ENCODE measurements around the gene TMEM170A. TPM values are rescaled to one million over a fixed set of nuclear protein-coding genes. Genes with fewer than 3 reads are reported as not detected.
A peak's percentile ranks its signal among the peaks of the same experiment; 100 is the strongest.

Gene TMEM170A
- total RNA-seq, 2 experiments from 2014 or later, result 25.7 to 29.4 TPM

- no peaks in the 10 kb centered on the region for H3K4me1 ChIP-seq (ENCODE audit: insufficient read depth, low read length, poor library complexity, severe bottlenecking)
- no TSS peak for BruUV-seq (replicated peaks)
- CTCF ChIA-PET (ENCODE audit: unreplicated experiment), result no interaction called here
- no peaks in the 10 kb centered on the region for H3K36me3 ChIP-seq (ENCODE audit: insufficient read depth, low read length)
- H2AFZ ChIP-seq (ENCODE audit: low read length), result no peak overlapping the region
- no peaks in the 10 kb centered on the region for H3K79me2 ChIP-seq (ENCODE audit: insufficient read depth, low read depth, low read length)
- H4K20me1 ChIP-seq (ENCODE audit: insufficient read depth, low read length), result no peaks in the 10 kb centered on the region
- H3K4me2 ChIP-seq (ENCODE audit: low read length), result no peak overlapping the region
- intact Hi-C loops (cut with micrococcal nuclease; ENCODE audit: unreplicated experiment), result no loop called here
- H3K4me3 ChIP-seq (ENCODE audit: low read depth, low read length, poor library complexity, severe bottlenecking), result no peak overlapping the region
- no peaks in the 10 kb centered on the region for H3K9me2 ChIP-seq (ENCODE audit: insufficient read depth, low read length)
- TF ChIP-seq CTCF (conservative IDR thresholded peaks at IDR 0.05; ENCODE audit: low read length), result no peak
- H3K27ac ChIP-seq (ENCODE audit: low read depth, low read length, poor library complexity, severe bottlenecking), result no peak overlapping the region
- H3K9me3 ChIP-seq (ENCODE audit: low read length), result no peaks in the 10 kb centered on the region
- POLR2A ChIA-PET, result no interaction called here
- no peak for DNase-seq (ENCODE audit: low spot score)
These were observed 15.0 kb upstream of the TMEM170A start for GRCh38 chr16:75479421-75479990.

GRCh38 chr16:75478480-75479345 is 14.2 kb upstream of the TMEM170A start:
- DNase-seq (ENCODE audit: low spot score), result no peak
- Histone ChIP-seq H3K79me2 (ENCODE audit: insufficient read depth, low read depth, low read length) (no peaks in the 10 kb centered on the region), H3K27ac (ENCODE audit: low read depth, low read length, poor library complexity, severe bottlenecking) (no peak overlapping the region), H3K4me2 (ENCODE audit: low read length) (no peak overlapping the region), H3K4me1 (ENCODE audit: insufficient read depth, low read length, poor library complexity, severe bottlenecking) (no peaks in the 10 kb centered on the region), H3K36me3 (ENCODE audit: insufficient read depth, low read length) (no peaks in the 10 kb centered on the region), H2AFZ (ENCODE audit: low read length) (0 out of 2 replicates have a peak overlapping the region, but pooled peaks have one; percentile 34), H3K9me3 (ENCODE audit: low read length) (no peaks in the 10 kb centered on the region), H3K4me3 (ENCODE audit: low read depth, low read length, poor library complexity, severe bottlenecking) (no peak overlapping the region), H3K9me2 (ENCODE audit: insufficient read depth, low read length) (no peaks in the 10 kb centered on the region), H4K20me1 (ENCODE audit: insufficient read depth, low read length) (no peaks in the 10 kb centered on the region)
- ChIA-PET CTCF (ENCODE audit: unreplicated experiment) (interaction anchor here (0.5 kb wide), 1 partner anchor 9 kb away, joined by 3 read pairs; no protein-coding TSS in a partner anchor), POLR2A (no interaction called here)
- no TSS peak for BruUV-seq (replicated peaks)
- TF ChIP-seq CTCF (conservative IDR thresholded peaks at IDR 0.05; ENCODE audit: low read length) (no peak), EZH2phosphoT487 (IDR thresholded peaks at IDR 0.05; ENCODE audit: borderline replicate concordance, low read depth, low read length) (no peak)
- intact Hi-C loops (cut with micrococcal nuclease; ENCODE audit: unreplicated experiment), result no loop called here
